T-cell (primary cell): ENCODE measurements around the gene HEMGN. TPM values are rescaled to one million over a fixed set of nuclear protein-coding genes. Genes with fewer than 3 reads are reported as not detected.

ENCODE experiments used
- ATAC-seq, 4 experiments: fragments of 200-7000 bp in 3 of 4; fragments of 150-1000 bp in 1 of 4; cut with Tn5 transposase; replicated peaks in 1 of 4; 1 replicate in 3 of 4; 2 replicates in 1 of 4; pipeline ENCODE4 v1.10.0; 2021; ENCODE audit warnings: moderate library complexity in 3 of 4, mild to moderate bottlenecking in 2 of 4, moderate number of reproducible peaks in 1 of 4
- CTCF ChIA-PET, 2 donors: fragments of 300-600 bp; sonication (Branson Sonifier 250); formaldehyde crosslinking; loops; one replicate each; lab custom pipeline; 2022; ENCODE audit warnings: antibody characterized with exemption in 2 of 2; lab: Charles Lee
- POLR2A ChIA-PET, 2 donors: fragments of 300-600 bp; sonication (Branson Sonifier 250); formaldehyde crosslinking; loops; one replicate each; lab custom pipeline; 2022; ENCODE audit warnings: antibody characterized with exemption in 2 of 2; lab: Charles Lee
- DNase-seq, 35 experiments: peaks; one replicate each; pipeline versions ENCODE4 v3.0.0 to v3.0.0-alpha.2; 2013 to 2023
- H3K27ac ChIP-seq: one replicate; pipeline ENCODE4 v1.5.1; 2013; ENCODE audit warnings: low read length
- H3K27me3 ChIP-seq, 2 experiments: replicated peaks in 1 of 2; 1 replicate in 1 of 2; 2 replicates in 1 of 2; pipeline versions ENCODE4 v1.6.1 to v1.7.0; 2013; ENCODE audit warnings: low read length in 1 of 2, mixed read lengths in 1 of 2; ENCODE audit not compliant: control insufficient read depth in 2 of 2, insufficient read depth in 2 of 2; ENCODE audit errors: extremely low read depth in 1 of 2
- H3K36me3 ChIP-seq, 2 donors: 1 replicate in 1 of 2; 2 replicates in 1 of 2; pipeline versions ENCODE4 v1.6.1 to v1.7.0; 2013; ENCODE audit warnings: low read length in 1 of 2; ENCODE audit not compliant: control insufficient read depth in 2 of 2, insufficient read depth in 1 of 2; ENCODE audit errors: extremely low read depth in 1 of 2
- H3K4me1 ChIP-seq, 2 experiments: 1 replicate in 1 of 2; 2 replicates in 1 of 2; pipeline versions ENCODE4 v1.6.1 to v1.7.0; 2013; ENCODE audit warnings: low read length in 2 of 2, mixed read lengths in 1 of 2; ENCODE audit not compliant: insufficient read depth in 2 of 2, control insufficient read depth in 1 of 2; ENCODE audit errors: extremely low read depth in 1 of 2
- H3K4me3 ChIP-seq, 2 donors: 1 replicate in 1 of 2; 2 replicates in 1 of 2; pipeline versions ENCODE4 v1.5.1 to v1.7.0; 2013; ENCODE audit warnings: mild to moderate bottlenecking in 2 of 2, low read length in 1 of 2, moderate library complexity in 1 of 2; ENCODE audit not compliant: control insufficient read depth in 1 of 2; ENCODE audit errors: extremely low read depth in 1 of 2
- H3K9me3 ChIP-seq: 2 replicates; pipeline ENCODE4 v1.7.0; 2013
- H3K27ac Mint-ChIP-seq, 2 donors: one replicate each; pipeline ENCODE4 v1.8.0; 2020 to 2021; ENCODE audit warnings: mild to moderate bottlenecking in 2 of 2, mixed read lengths in 2 of 2
- H3K27me3 Mint-ChIP-seq, 2 donors: one replicate each; pipeline ENCODE4 v1.8.0; 2021 to 2022; ENCODE audit warnings: mixed read lengths in 2 of 2
- H3K36me3 Mint-ChIP-seq: one replicate; pipeline ENCODE4 v1.8.0; 2021; ENCODE audit warnings: mixed read lengths
- H3K4me1 Mint-ChIP-seq, 3 donors: one replicate each; pipeline ENCODE4 v1.8.0; 2020 to 2022; ENCODE audit warnings: mixed read lengths in 3 of 3, mild to moderate bottlenecking in 1 of 3
- H3K4me3 Mint-ChIP-seq, 3 donors: one replicate each; pipeline ENCODE4 v1.8.0; 2020 to 2022; ENCODE audit warnings: mild to moderate bottlenecking in 3 of 3, mixed read lengths in 3 of 3, moderate library complexity in 3 of 3
- H3K9me3 Mint-ChIP-seq, 3 donors: one replicate each; pipeline ENCODE4 v1.8.0; 2020 to 2022; ENCODE audit warnings: mixed read lengths in 3 of 3
- WGBS: methylation state at CpG from one replicate; pipeline ENCODE4 v1.1.5; 2013; ENCODE audit warnings: missing lambda C conversion rate; ENCODE audit not compliant: insufficient coverage; 5-methylcytosine and 5-hydroxymethylcytosine counted together
- total RNA-seq, 35 experiments: library from RNA in 6 of 35; stranded (reverse) in 6 of 35; fragments of 120-200 nt in 1 of 35; gene quantifications; one replicate each; pipeline versions ENCODE4 v1.2.1 to v1.2.4 and lab custom pipeline; 2013 to 2026

Gene HEMGN
- total RNA-seq, 5 donors from 2014 or later (not counting 1 experiment from before 2014, with no cell fraction given), result 1.3 to 3.7 (median 1.7) TPM

GRCh38 chr9:97919217-97919813 is 18.7 kb downstream of the HEMGN start:
- ChIA-PET POLR2A (interaction anchor here (0.5 to 4.3 kb wide), 5 partner anchors 8 to 71 kb away, joined by 3 to 62 read pairs (median 16); no protein-coding TSS in a partner anchor), CTCF (interaction anchor here (0.5 to 7.9 kb wide), 7 partner anchors 9 to 115 kb away, joined by 5 to 59 read pairs (median 25); no protein-coding TSS in a partner anchor)
- DNase-seq (no peak), ATAC-seq (no peak)
- H3K36me3 ChIP-seq, result peaks cover 3 to 17% of the 10 kb centered on the region in 2 donors
- peaks cover 38 to 39% of the 10 kb centered on the region in 2 experiments for H3K4me1 ChIP-seq
- Mint-ChIP-seq H3K36me3 (peaks cover 32% of the 10 kb centered on the region), H3K4me3 (peak overlapping the region; percentile 87 to 96 (median 92)), H3K9me3 (no peaks in the 10 kb centered on the region), H3K4me1 (peaks cover 74 to 77% (median 74%) of the 10 kb centered on the region in 3 donors), H3K27me3 (no peaks in the 10 kb centered on the region), H3K27ac (peak overlapping the region; percentile 98 to 100)
- H3K27me3 ChIP-seq, result no peaks in the 10 kb centered on the region
- no peak overlapping the region for H3K4me3 ChIP-seq
- H3K9me3 ChIP-seq, result no peaks in the 10 kb centered on the region
- H3K27ac ChIP-seq, result peak overlapping the region; percentile 99

DNA sequence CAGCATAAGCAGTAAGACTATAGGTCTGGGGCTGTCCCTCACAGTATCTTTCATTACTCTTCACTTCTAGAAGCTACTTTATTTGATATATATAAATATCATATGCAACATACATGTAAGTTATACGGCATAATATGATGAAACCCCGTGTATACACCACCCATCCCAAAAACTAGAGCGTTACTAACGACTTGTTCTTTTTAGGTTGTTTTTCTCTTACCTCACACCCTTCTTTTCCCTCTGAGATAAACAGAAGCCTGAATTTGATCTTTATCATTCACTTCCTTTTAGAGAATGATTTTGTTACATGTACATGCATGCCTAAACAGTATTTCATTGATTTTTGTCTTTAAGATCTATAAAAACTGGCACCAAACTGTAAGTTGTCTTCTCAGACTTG is 19.4 kb downstream of the HEMGN start:
- Histone ChIP-seq H3K4me3 (peak overlapping the region in 1 of 2 donors; percentile 8), H3K9me3 (no peaks in the 10 kb centered on the region), H3K36me3 (peaks cover 3 to 21% of the 10 kb centered on the region in 2 donors), H3K27ac (peak overlapping the region; percentile 99), H3K27me3 (no peaks in the 10 kb centered on the region), H3K4me1 (peaks cover 33 to 38% of the 10 kb centered on the region in 2 experiments)
- Mint-ChIP-seq H3K4me1 (peaks cover 72 to 83% (median 76%) of the 10 kb centered on the region in 3 donors), H3K36me3 (peaks cover 39% of the 10 kb centered on the region), H3K4me3 (peak overlapping the region; percentile 87 to 96 (median 92)), H3K27ac (peak overlapping the region; percentile 98 to 100), H3K27me3 (no peaks in the 10 kb centered on the region), H3K9me3 (no peaks in the 10 kb centered on the region)
- WGBS, result no CpG with 5 or more reads among the region's 4 CpGs
- peak in 1 of 35 experiments; percentile 54 for DNase-seq
- POLR2A ChIA-PET, result interaction anchor here (0.6 to 2.0 kb wide), 3 partner anchors 10 to 16 kb away, joined by 5 to 7 read pairs (median 5); no protein-coding TSS in a partner anchor
- CTCF ChIA-PET, result interaction anchor here in 1 of 2 donors (3.2 to 7.9 kb wide), 2 partner anchors 10 to 17 kb away, joined by 25 to 59 read pairs; no protein-coding TSS in a partner anchor
- peak in 1 of 4 experiments; percentile 3 for ATAC-seq

DNA sequence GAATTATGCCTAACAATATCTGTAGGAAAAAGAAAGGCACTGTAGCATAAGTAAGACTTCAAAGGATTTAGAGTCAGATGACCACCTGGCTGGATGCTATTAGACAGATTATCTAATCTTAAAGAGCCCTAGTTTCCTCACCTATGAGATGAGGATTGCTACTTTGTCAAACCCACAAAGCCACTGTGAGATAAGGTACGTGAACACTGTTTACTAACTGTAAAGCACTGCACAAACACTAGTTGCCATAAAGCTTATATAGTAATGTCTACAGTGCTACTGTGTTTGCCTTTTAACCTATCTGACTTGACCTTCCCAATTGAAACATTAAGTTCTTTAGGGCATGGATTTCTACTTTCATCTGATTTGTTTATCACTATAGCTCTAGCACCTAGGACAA is 26.0 kb downstream of the HEMGN start:
- peaks cover 27 to 41% of the 10 kb centered on the region in 2 experiments for H3K4me1 ChIP-seq
- H3K27me3 Mint-ChIP-seq, result no peaks in the 10 kb centered on the region
- H3K4me1 Mint-ChIP-seq, result peaks cover 88 to 91% (median 91%) of the 10 kb centered on the region in 3 donors
- peak overlapping the region; percentile 93 to 96 for H3K27ac Mint-ChIP-seq
- no peak for DNase-seq
- no peaks in the 10 kb centered on the region for H3K27me3 ChIP-seq
- WGBS, result no CpG with 5 or more reads among the region's 1 CpG
- peaks cover 8 to 70% of the 10 kb centered on the region in 2 donors for H3K36me3 ChIP-seq
- H3K36me3 Mint-ChIP-seq, result peaks cover 82% of the 10 kb centered on the region
- no peaks in the 10 kb centered on the region for H3K9me3 Mint-ChIP-seq
- no peaks in the 10 kb centered on the region for H3K9me3 ChIP-seq
- POLR2A ChIA-PET, result interaction anchor here (0.5 to 3.0 kb wide), 3 partner anchors 9 to 345 kb away, joined by 3 to 16 read pairs (median 7); partner anchors contain the start of gene TRMO (in 1 of the 2)
- no peak overlapping the region for H3K27ac ChIP-seq
- no peak for ATAC-seq
- H3K4me3 ChIP-seq, result no peak overlapping the region
- CTCF ChIA-PET, result interaction anchor here in 1 of 2 donors (1.2 to 1.6 kb wide), 3 partner anchors 9 to 11 kb away, joined by 3 to 6 read pairs (median 5); no protein-coding TSS in a partner anchor
- H3K4me3 Mint-ChIP-seq, result no peak overlapping the region

DNA sequence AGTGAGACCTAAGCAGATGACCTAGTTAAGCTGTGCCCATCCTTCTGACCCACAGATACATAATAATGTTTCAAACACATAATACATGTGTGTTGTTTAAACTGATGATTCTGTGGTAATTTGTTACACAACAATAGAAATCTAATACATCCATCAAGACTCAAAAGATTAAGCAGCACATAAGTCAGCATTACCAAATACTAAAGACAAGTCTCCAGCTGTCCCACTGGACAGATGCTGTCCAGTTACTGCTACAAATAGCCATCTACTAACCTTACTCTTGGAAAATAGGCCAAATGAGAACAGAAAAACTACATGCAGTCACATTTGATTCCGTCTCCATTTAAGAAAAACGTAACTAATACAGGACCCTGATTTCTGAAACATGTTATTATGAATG is 26.4 kb downstream of the HEMGN start:
- Histone ChIP-seq H3K9me3 (no peaks in the 10 kb centered on the region), H3K4me3 (no peak overlapping the region), H3K4me1 (peaks cover 30 to 44% of the 10 kb centered on the region in 2 experiments), H3K27me3 (no peaks in the 10 kb centered on the region), H3K36me3 (peaks cover 8 to 70% of the 10 kb centered on the region in 2 donors), H3K27ac (peak overlapping the region; percentile 53)
- ATAC-seq, result no peak
- DNase-seq, result no peak
- Mint-ChIP-seq H3K27ac (peak overlapping the region; percentile 93 to 96), H3K4me3 (no peak overlapping the region), H3K27me3 (no peaks in the 10 kb centered on the region), H3K4me1 (peaks cover 88 to 93% (median 91%) of the 10 kb centered on the region in 3 donors), H3K9me3 (no peaks in the 10 kb centered on the region), H3K36me3 (peaks cover 80% of the 10 kb centered on the region)
- ChIA-PET CTCF (interaction anchor here in 1 of 2 donors (1.2 to 1.6 kb wide), 4 partner anchors 9 to 21 kb away, joined by 3 to 6 read pairs (median 5); no protein-coding TSS in a partner anchor), POLR2A (interaction anchor here (0.5 to 3.0 kb wide), 4 partner anchors 9 to 346 kb away, joined by 3 to 16 read pairs (median 5); partner anchors contain the start of gene TRMO (in 1 of the 2))
- WGBS, result 92% methylated on average over 2 of the region's 2 CpGs

DNA sequence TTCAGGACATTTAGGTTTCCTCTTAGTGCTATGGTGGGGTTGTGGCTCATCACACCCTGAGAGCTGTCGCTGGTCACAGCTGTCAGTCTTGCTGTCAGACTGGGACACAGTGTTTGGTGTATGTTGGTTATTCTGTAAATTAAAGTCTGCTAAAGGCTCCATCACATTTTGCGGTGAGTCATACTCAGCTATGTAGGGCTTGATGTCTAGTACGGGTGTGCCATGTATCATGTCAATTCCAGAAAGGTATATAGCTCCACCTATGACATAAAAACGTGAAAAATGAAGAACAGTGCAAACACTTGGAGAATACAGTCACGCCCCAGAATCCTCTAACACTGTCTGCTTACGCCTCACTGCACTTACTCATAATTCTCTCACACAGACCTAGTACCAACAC is 27.6 kb downstream of the HEMGN start:
- peaks cover 88 to 96% (median 94%) of the 10 kb centered on the region in 3 donors for H3K4me1 Mint-ChIP-seq

GRCh38 chr9:97908705-97909104 is 29.3 kb downstream of the HEMGN start:
- H3K27ac Mint-ChIP-seq, result peak overlapping the region; percentile 93 to 96

More for the DNA sequence above, 27.6 kb downstream of the HEMGN start:
- H3K27me3 Mint-ChIP-seq, result no peaks in the 10 kb centered on the region
- DNase-seq, result peak in 2 of 35 experiments; percentile 8 to 23
- 64% methylated on average over 4 of the region's 6 CpGs for WGBS
- CTCF ChIA-PET, result interaction anchor here in 1 of 2 donors (1.3 to 1.5 kb wide), 3 partner anchors 9 to 20 kb away, joined by 5 to 11 read pairs (median 11); no protein-coding TSS in a partner anchor
- H3K9me3 ChIP-seq, result no peaks in the 10 kb centered on the region
- ATAC-seq, result peak in 2 of 4 experiments; percentile 7 to 17
- peak overlapping the region; percentile 53 for H3K27ac ChIP-seq
- H3K9me3 Mint-ChIP-seq, result no peaks in the 10 kb centered on the region
- H3K4me3 ChIP-seq, result no peak overlapping the region
- peaks cover 72% of the 10 kb centered on the region for H3K36me3 Mint-ChIP-seq
- POLR2A ChIA-PET, result interaction anchor here (2.4 to 3.0 kb wide), 2 partner anchors 10 to 11 kb away, joined by 16 to 22 read pairs; partner anchors contain the start of gene TRMO (in 1 of the 2)
- H3K27ac Mint-ChIP-seq, result peak overlapping the region; percentile 93 to 96
- peaks cover 41 to 56% of the 10 kb centered on the region in 2 experiments for H3K4me1 ChIP-seq
- no peaks in the 10 kb centered on the region for H3K27me3 ChIP-seq
- peak overlapping the region in 2 of 3 donors; percentile 45 to 49 for H3K4me3 Mint-ChIP-seq
- peaks cover 8 to 61% of the 10 kb centered on the region in 2 donors for H3K36me3 ChIP-seq

More at GRCh38 chr9:97908705-97909104, 29.3 kb downstream of the HEMGN start:
- Mint-ChIP-seq H3K36me3 (peaks cover 57% of the 10 kb centered on the region), H3K27me3 (no peaks in the 10 kb centered on the region), H3K9me3 (no peaks in the 10 kb centered on the region), H3K4me1 (peaks cover 91 to 98% (median 92%) of the 10 kb centered on the region in 3 donors), H3K4me3 (peak overlapping the region in 2 of 3 donors; percentile 35 to 76)
- Histone ChIP-seq H3K4me3 (no peak overlapping the region), H3K27me3 (no peaks in the 10 kb centered on the region), H3K9me3 (no peaks in the 10 kb centered on the region), H3K4me1 (peaks cover 48 to 70% of the 10 kb centered on the region in 2 experiments), H3K27ac (peak overlapping the region; percentile 38), H3K36me3 (peaks cover 5 to 51% of the 10 kb centered on the region in 2 donors)
- ChIA-PET POLR2A (interaction anchor here (0.6 to 2.4 kb wide), 6 partner anchors 8 to 14 kb away, joined by 3 to 22 read pairs (median 4); partner anchors contain the start of gene TRMO (in 2 of the 2)), CTCF (interaction anchor here (0.7 to 1.8 kb wide), 4 partner anchors 11 to 18 kb away, joined by 3 to 25 read pairs (median 4); no protein-coding TSS in a partner anchor)
- WGBS, result no CpG with 5 or more reads among the region's 1 CpG
- no peak for ATAC-seq
- DNase-seq, result no peak
